Activated T-cell treated with anti-CD3 and anti-CD28 coated beads, Interleukin-2, amount 50 U/mL, for 72 hours (primary cell): ENCODE data around the gene PCYT2. TPM values are rescaled to one million over a fixed set of nuclear protein-coding genes. Genes with fewer than 3 reads are reported as not detected.
A peak's percentile ranks its signal among the peaks of the same experiment; 100 is the strongest.

Experiments used
- ATAC-seq, 2 donors: fragments of 150-1000 bp; cut with Tn5 transposase; replicated peaks in 1 of 2; 2 replicates each; pipeline ENCODE4 v1.10.0; 2021; ENCODE audit warnings: moderate library complexity in 2 of 2, mild to moderate bottlenecking in 1 of 2
- DNase-seq, 2 donors: peaks; one replicate each; pipeline ENCODE4 v3.0.0; 2021 to 2022; ENCODE audit warnings: mixed read lengths in 1 of 2
- H3K27ac Mint-ChIP-seq: one replicate; pipeline ENCODE4 v1.8.0; 2022; ENCODE audit warnings: mild to moderate bottlenecking, moderate library complexity, mixed read lengths
- H3K27me3 Mint-ChIP-seq: one replicate; pipeline ENCODE4 v1.8.0; 2022; ENCODE audit warnings: low read depth, mixed read lengths
- H3K36me3 Mint-ChIP-seq, 2 donors: one replicate each; pipeline ENCODE4 v1.8.0; 2022; ENCODE audit warnings: mixed read lengths in 2 of 2, mild to moderate bottlenecking in 1 of 2; ENCODE audit not compliant: insufficient read depth in 2 of 2
- H3K4me1 Mint-ChIP-seq: one replicate; pipeline ENCODE4 v1.8.0; 2022; ENCODE audit warnings: low read depth, mixed read lengths
- H3K4me3 Mint-ChIP-seq, 2 donors: one replicate each; pipeline ENCODE4 v1.8.0; 2022; ENCODE audit warnings: mild to moderate bottlenecking in 2 of 2, mixed read lengths in 2 of 2, moderate library complexity in 2 of 2
- H3K9me3 Mint-ChIP-seq, 2 donors: one replicate each; pipeline ENCODE4 v1.8.0; 2022; ENCODE audit warnings: mixed read lengths in 2 of 2
- total RNA-seq, 2 donors: library from RNA; stranded (reverse); gene quantifications; one replicate each; pipeline ENCODE4 v1.2.3, GENCODE V29; 2022

Gene PCYT2
- total RNA-seq, 2 donors from 2014 or later = 13.9 to 14.2 TPM

DNA sequence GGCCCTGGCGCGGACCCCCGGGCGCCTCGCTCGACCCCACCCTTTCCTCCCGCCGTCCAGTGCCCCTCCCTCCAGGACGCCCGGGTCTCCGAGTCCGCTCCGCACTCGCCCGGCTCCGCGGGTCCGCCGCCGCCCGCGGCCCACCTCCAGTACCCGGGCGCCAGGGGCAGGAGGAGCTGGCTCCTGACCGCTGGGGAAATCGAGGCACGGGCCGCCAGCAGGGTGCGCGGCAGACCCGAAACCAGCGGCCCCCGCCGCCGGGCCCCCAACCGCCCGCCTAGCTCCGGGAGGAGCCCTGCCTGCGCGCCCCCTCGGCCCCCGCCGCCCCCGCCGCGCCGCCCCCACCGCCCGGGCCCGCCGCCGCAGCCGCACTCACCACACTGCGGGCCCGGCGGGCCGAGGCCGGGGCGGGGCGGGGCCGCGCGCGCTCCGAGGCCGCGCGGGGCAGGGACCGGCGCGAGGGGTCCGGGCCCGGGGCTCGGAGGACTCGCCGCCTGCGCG, 16.0 kb upstream of the PCYT2 start:
- H3K4me3 Mint-ChIP-seq = peak overlapping the region; percentile 75 to 97
- no peaks in the 10 kb centered on the region for H3K27me3 Mint-ChIP-seq
- peak; percentile 13 to 34 for ATAC-seq
- peaks cover 41% of the 10 kb centered on the region for H3K4me1 Mint-ChIP-seq
- H3K9me3 Mint-ChIP-seq = no peaks in the 10 kb centered on the region
- no peak for DNase-seq
- peaks cover 2% of the 10 kb centered on the region in 2 donors for H3K36me3 Mint-ChIP-seq
- no peak overlapping the region for H3K27ac Mint-ChIP-seq

DNA sequence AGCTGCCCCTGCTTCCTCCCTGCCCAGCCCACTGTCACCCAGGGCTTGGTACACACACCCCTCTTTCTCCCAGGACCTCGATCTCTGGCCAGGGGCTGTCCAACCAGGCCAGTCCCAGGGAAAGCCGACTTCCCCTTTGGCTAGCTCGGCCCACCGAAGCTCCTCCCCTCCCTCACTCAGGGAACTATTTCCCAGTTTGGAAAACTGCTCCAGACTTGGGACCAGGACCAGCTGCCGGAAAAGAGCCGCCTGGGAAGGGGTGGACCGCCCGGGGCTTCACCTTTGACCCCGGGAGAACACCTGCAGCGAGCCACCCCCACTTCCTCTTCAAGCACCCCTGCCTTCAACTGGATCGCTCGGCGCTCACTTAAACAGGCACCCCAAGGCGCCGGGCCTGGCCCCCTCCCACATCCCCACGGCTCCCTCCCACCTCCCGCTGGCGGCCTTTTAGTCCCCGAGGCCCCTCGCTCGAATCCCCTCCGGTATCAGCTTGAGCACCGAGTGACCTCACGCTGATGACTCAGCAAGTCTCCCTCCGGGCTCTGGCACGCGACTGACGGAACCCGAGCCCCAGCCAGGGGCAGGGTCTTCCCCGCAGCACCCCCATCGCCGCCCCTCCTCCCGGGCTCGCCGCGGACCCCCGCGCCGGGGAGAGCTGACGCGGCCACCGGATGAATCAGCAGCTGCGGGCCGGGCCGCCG, 15.4 kb upstream of the PCYT2 start:
- ATAC-seq = peak; percentile 46 to 54
- Mint-ChIP-seq H3K9me3 (no peaks in the 10 kb centered on the region), H3K4me3 (peak overlapping the region; percentile 95 to 97), H3K4me1 (peaks cover 41% of the 10 kb centered on the region), H3K27me3 (no peaks in the 10 kb centered on the region), H3K27ac (peak overlapping the region; percentile 92), H3K36me3 (peaks cover 2% of the 10 kb centered on the region in 2 donors)
- DNase-seq = peak; percentile 72 to 87

DNA sequence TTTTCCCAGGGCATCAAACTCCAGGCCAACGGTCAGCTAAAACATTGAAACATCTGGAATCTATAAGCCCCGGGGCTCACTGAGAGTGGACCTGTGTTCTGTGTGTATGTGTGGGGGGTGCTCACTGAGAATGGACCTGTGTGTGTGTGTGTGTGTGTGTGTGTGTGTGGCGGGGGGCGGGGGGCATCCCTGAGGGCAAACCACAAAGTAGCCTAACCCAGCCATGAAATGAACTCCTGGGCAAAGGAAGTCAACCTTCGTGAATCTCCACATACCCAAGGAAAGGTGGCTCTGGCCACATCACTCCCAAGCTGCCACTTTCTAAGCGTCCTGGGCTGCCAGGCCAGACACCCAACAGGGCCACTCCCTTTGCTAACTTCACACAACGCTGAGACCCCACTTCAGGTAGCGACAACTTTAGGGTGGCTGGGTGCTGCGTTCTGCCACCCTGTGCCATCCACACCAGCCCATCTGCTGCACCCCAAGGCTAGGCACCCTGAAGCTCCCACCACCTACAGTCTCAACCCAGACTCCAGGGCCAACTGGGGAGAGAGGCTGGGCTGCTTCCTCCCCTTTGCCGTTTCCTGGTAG, 14.8 kb upstream of the PCYT2 start:
- ATAC-seq = no peak

DNA sequence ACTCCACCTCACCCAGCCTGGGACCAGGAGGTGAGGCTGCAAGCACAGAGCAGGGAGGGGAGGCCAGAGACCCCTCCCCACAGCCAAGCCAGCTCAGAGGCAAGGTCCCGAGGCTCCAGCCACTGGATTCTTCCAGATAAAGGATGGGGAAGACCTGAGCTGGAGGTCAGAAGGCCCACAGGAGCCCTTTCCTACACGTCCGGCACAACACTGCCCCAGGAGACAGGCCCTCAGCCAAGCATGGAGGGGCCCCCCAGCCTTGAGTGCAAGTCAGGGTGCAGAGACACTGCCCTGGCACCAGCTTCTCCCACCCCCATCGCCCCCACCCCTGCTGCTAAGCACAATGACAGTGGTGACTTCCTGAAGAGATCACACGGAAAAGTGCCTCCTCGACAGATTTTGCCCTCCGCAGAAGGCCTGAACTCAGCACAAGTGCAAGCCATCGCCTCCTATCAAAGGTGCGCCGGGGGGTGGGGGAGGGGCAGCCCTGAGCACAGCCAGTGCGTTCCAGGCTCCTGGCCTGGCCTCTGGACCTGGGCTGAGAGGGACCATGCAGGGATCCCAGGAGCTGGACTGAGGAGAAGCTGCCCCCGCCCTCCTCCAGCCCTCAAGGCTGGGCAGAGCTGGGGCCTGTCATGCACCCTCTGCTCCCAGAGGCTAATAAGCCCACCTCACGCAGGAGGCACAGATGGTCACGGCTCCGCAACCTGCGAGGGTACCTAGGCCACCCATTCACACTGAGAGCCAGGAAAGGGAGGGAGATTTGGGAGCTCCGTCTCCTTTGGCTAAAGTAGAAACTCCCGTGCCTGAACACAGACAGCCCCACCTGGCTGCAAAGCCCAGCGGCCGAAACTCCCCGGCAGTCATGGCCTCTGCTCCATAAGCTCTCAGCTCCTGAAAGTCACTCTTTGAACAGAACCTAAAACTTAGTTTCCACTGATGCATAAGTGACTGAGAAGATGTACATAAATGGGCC, 13.6 kb upstream of the PCYT2 start:
- Mint-ChIP-seq H3K27me3 (no peaks in the 10 kb centered on the region), H3K36me3 (peaks cover 2% of the 10 kb centered on the region in 2 donors), H3K4me1 (peaks cover 38% of the 10 kb centered on the region), H3K4me3 (peak overlapping the region; percentile 18 to 97), H3K27ac (no peak overlapping the region), H3K9me3 (no peaks in the 10 kb centered on the region)
- no peak for ATAC-seq
- DNase-seq = no peak

More for the DNA sequence above, 14.8 kb upstream of the PCYT2 start:
- no peaks in the 10 kb centered on the region for H3K27me3 Mint-ChIP-seq
- no peaks in the 10 kb centered on the region for H3K9me3 Mint-ChIP-seq
- peak overlapping the region; percentile 92 for H3K27ac Mint-ChIP-seq
- peaks cover 2% of the 10 kb centered on the region in 2 donors for H3K36me3 Mint-ChIP-seq
- H3K4me1 Mint-ChIP-seq = peaks cover 40% of the 10 kb centered on the region
- DNase-seq = no peak
- peak overlapping the region; percentile 95 to 97 for H3K4me3 Mint-ChIP-seq

DNA sequence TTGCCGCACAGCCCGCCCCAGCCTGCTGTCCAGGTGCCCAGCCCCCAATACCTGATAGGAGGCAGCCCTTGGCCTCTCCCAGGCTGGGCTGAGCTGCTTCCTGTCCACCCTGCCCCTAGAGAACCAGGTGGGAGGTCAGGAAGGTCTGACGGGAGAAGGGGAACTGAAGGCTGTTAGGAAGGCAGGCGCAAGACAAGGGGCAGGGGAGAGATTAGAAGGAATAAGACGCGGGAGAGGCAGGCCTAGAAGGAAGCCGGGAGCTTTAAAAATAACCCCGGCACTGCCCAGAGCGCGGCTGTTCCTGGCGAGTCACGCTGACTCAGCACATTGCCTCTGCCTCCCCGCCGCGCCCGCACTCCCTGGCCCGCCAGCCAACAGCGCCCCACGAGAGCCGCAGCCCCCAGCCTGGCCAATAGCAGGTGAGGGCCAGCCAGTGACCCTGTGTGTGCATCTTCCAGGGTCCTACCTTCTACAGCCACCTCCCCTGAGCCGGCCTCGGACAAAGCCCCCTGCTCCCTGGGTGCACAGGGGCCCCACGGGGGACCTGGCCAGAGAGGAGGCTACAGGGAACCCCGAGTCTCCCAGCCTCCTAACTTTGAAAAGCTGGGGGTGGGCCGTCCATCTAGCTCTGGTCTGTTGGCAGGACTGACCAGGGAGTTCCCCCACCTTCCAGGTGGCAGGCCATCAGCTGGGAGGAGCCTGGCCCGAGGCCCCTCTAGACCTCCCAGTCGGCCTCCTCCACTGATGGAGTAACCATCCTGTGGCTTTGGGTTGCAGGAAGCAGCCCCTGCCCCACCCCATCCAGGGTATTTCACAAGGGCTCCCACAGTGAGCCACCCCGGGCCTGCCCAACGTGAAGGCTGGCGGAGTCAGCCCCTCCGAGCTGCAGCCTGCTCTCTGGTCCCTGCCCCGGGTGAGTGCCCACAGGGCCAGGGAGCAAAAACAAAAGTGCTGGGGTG, 12.4 kb upstream of the PCYT2 start:
- peak overlapping the region in 1 of 2 donors; percentile 97 for H3K4me3 Mint-ChIP-seq
- DNase-seq (no peak), ATAC-seq (no peak)
- no peak overlapping the region for H3K27ac Mint-ChIP-seq
- H3K4me1 Mint-ChIP-seq = peaks cover 39% of the 10 kb centered on the region
- H3K9me3 Mint-ChIP-seq = no peaks in the 10 kb centered on the region
- H3K36me3 Mint-ChIP-seq = peaks cover 2% of the 10 kb centered on the region in 2 donors
- H3K27me3 Mint-ChIP-seq = no peaks in the 10 kb centered on the region

DNA sequence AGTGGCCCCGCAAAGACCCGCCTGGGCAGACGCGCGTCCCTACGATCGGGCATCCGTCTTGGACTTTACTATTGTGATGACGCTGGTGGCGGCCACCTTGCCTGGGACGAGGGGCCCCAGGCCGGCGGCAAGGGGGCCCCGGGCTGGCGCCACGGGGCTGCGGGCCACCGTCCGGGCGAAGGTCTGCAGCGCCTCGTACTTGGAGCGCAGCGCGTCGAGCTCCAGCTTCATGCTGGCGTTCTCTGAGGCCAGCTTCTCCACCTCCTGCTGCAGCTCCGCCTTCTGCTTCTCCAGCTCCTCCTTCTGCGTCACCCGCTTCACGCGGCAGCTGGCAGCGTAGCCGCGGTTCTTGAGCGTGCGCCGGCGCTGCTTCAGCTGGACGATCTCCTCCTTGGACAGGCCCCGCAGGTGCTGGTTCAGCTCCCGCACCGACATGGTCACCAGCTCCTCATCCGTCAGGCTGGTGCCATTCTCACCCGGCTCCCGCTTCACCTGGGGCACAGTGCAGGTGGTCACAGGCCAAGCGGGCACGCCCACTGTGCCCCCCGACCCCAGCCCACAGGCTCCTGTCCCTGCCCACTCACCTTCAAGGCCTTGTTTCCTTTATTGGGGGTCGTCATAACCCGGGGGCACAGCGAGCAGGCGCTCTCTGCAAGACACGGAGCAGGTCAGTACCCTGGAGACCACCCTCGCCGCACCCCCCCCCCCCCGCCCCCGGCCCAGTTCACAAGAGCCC, 11.5 kb upstream of the PCYT2 start:
- Mint-ChIP-seq H3K27me3 (no peaks in the 10 kb centered on the region), H3K4me1 (peaks cover 46% of the 10 kb centered on the region), H3K4me3 (peak overlapping the region in 1 of 2 donors; percentile 58), H3K36me3 (peaks cover 2% of the 10 kb centered on the region in 2 donors), H3K27ac (no peak overlapping the region), H3K9me3 (no peaks in the 10 kb centered on the region)
- ATAC-seq (no peak), DNase-seq (no peak)

DNA sequence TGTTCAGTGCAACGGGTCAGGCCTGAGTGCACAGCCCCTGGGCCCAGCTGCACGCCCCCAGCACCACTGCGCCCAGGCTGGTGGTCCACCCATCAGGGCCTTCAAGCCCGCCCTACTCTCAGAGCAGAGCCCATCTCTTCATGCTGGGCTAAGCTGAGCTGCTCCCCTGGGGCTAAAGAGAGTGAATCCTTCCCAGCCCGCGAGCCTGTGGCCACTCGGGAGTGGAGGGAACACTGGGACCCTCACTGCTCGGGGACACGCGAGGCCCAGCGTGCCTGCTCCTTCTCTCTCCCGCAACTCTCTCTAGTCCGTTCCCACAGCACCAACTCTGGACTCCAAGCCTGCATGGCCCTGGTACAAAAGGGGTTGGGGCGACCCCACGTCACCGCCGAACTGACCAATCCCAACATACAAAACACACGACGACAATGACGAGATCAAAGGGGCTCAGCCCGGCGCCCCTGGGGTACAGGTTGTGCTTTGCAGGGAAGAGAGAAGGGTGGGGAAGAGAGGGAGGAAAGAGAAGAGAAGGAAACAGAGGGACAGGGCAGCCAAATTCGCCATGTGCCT, 10.9 kb upstream of the PCYT2 start:
- no peak for ATAC-seq
- DNase-seq = no peak
- H3K36me3 Mint-ChIP-seq = peaks cover 0 to 2% of the 10 kb centered on the region in 2 donors
- H3K27me3 Mint-ChIP-seq = no peaks in the 10 kb centered on the region
- peaks cover 49% of the 10 kb centered on the region for H3K4me1 Mint-ChIP-seq
- H3K27ac Mint-ChIP-seq = no peak overlapping the region
- H3K4me3 Mint-ChIP-seq = no peak overlapping the region
- no peaks in the 10 kb centered on the region for H3K9me3 Mint-ChIP-seq

DNA sequence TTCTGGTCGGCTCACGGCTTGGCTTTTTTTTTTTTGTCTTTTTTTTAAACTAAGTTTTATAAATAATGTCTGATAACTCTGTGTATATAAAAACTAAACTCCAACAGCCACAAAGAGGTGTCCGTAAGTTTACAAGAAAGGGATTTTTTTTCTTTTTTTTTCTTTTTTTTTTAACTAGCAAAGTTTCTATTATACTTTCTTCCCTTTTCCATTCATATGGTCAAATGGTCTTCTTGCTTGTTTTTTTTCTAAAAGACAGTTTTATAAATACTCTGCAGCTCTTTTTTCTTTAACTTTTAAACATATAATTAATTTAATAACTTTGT, 10.3 kb upstream of the PCYT2 start:
- H3K4me1 Mint-ChIP-seq = peaks cover 54% of the 10 kb centered on the region
- ATAC-seq = no peak
- no peaks in the 10 kb centered on the region for H3K9me3 Mint-ChIP-seq
- peaks cover 0 to 2% of the 10 kb centered on the region in 2 donors for H3K36me3 Mint-ChIP-seq
- no peak overlapping the region for H3K4me3 Mint-ChIP-seq
- H3K27ac Mint-ChIP-seq = no peak overlapping the region
- no peaks in the 10 kb centered on the region for H3K27me3 Mint-ChIP-seq
- DNase-seq = no peak

DNA sequence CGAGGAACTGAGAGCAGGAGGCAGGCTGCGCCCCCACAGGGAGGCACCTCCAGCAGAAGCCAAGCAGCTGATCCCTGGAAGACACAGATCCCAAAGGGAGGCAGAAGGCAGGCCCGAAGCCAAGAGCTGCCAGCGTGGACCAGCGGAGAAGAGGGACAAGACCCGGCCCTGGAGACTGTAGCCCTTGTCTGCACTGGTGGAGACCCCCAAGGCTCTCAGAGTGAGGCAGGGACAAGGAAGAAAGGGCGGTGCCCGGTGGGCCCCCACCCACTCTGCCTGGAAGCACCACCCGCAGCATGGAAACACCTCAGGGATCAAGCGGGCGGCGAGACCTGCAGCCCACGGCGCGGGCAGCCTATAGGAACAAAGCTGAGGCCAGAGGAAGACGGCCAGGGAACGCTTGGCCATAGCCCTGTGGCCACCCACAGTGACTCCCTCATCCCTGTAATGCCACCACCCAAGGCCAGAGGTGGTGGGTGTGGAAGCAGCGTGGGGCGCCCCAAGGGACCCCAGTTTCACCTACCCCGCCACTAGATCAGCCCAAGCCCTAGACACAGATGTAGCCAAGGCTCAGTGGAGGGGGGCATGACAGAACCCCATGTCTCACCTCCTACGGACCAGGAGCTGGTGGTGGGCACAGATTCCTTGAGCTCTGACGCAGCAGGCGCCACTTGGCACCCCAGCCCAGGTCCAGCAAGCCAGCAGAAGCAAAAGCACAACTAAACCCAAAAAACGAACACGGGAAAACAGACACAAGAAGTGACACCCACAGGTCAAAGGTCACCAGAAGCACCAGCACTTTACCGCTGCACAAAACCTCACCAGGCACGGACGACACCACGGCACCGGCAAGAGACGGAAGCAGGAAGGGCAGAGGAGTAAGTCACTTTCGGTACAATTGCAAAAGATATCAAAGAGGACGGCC, 9.7 kb upstream of the PCYT2 start:
- Mint-ChIP-seq H3K4me1 (peaks cover 54% of the 10 kb centered on the region), H3K36me3 (peaks cover 0 to 3% of the 10 kb centered on the region in 2 donors), H3K4me3 (no peak overlapping the region), H3K27ac (no peak overlapping the region), H3K27me3 (no peaks in the 10 kb centered on the region), H3K9me3 (no peaks in the 10 kb centered on the region)
- ATAC-seq (no peak), DNase-seq (no peak)

DNA sequence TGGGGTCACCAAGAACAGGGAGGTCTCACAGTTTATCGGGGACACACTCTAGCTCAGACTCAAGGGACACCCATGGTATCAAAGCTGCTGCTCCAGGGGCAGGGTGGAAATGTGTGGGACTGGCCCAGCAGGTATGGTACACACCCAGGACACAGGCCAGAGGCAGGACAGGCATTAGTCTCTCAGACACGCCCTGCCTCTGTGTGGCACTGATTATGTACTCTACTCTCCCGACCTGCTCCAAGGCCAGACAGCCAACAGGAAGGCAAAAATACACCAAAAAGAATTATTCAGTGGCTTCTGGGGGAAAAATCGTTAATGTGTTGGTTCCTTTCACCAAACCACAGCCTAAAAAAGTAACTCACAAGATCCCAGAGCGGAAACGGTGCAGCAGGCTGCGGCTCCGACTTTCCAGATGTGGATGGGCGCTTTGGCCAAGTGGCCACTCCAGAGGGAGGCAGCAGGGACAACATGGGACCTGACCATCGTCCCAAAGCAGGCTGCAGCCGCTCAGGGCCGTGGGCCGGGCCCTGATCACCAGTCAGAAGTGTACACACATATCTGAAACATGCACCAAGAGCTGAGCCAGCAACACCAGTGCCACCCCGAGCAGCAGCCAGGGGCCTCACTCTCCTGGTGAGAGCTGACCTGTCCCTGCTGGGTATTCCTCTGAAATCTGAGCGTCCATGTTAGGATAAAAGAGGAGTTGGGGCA, 7.8 kb upstream of the PCYT2 start:
- Mint-ChIP-seq H3K27ac (peak overlapping the region; percentile 90), H3K9me3 (no peaks in the 10 kb centered on the region), H3K4me3 (peak overlapping the region in 1 of 2 donors; percentile 4), H3K36me3 (peaks cover 0 to 5% of the 10 kb centered on the region in 2 donors), H3K4me1 (peaks cover 43% of the 10 kb centered on the region), H3K27me3 (no peaks in the 10 kb centered on the region)
- DNase-seq = no peak
- no peak for ATAC-seq
